Lower leg skin (tissue), 3 donors: ENCODE data around the gene CCNJL.

Experiments
- CTCF ChIP-seq, 3 donors: fragments of 450-650 bp; IDR thresholded peaks; one replicate each; pipeline ENCODE4 v1.5.1; 2016; ENCODE audit warnings: antibody characterized with exemption in 3 of 3, mild to moderate bottlenecking in 3 of 3, moderate library complexity in 2 of 3
- POLR2A ChIP-seq, 2 donors: fragments of 450-650 bp; IDR thresholded peaks; one replicate each; pipeline ENCODE4 v1.6.1; 2016 to 2017; ENCODE audit warnings: antibody characterized with exemption in 2 of 2, mild to moderate bottlenecking in 1 of 2, moderate library complexity in 1 of 2

- TF ChIP-seq CTCF (IDR thresholded peaks at IDR 0.05) (no peak), POLR2A (IDR thresholded peaks at IDR 0.05) (no peak)
Observed at GRCh38 chr5:160280384-160281095, 31.8 kb downstream of the CCNJL start.
